ENCODE results near the gene KDR. TPM values are rescaled to one million over a fixed set of nuclear protein-coding genes. Genes with fewer than 3 reads are reported as not detected.

The KDR gene
- total RNA-seq, 1 donor from 2014 or later: 2.7 TPM

GRCh38 chr4:55121246-55121645 is 4.1 kb downstream of the KDR start:
- Mint-ChIP-seq H3K27me3 (ENCODE audit: insufficient read depth, low read depth) (peaks cover 20% of the 10 kb centered on the region), H3K9me3 (no peaks in the 10 kb centered on the region), H3K36me3 (no peaks in the 10 kb centered on the region), H3K27ac (no peak overlapping the region), H3K4me3 (no peak overlapping the region), H3K4me1 (peaks cover 20% of the 10 kb centered on the region)
- Histone ChIP-seq H3F3A (ENCODE audit: low read depth) (no peaks in the 10 kb centered on the region), H3K9me3 (ENCODE audit: low read depth) (no peaks in the 10 kb centered on the region), H3K9ac (no peak overlapping the region), H3K4me2 (no peak overlapping the region), H2AFZ (replicated peaks) (no peak overlapping the region), H3K4me1 (peaks cover 23% of the 10 kb centered on the region), H3K27ac (no peak overlapping the region), H3K4me3 (no peak overlapping the region), H3K79me2 (ENCODE audit: low read depth) (no peaks in the 10 kb centered on the region), H4K20me1 (ENCODE audit: low read depth) (no peaks in the 10 kb centered on the region), H3K27me3 (peaks cover 37% of the 10 kb centered on the region), H3K36me3 (no peaks in the 10 kb centered on the region)
- TF ChIP-seq CTCF (IDR thresholded peaks at IDR 0.05) (no peak), EZH2phosphoT487 (IDR thresholded peaks at IDR 0.05) (no peak), EZH2 (IDR thresholded peaks at IDR 0.05) (no peak)
- no peak for DNase-seq (ENCODE audit: low spot score)

GRCh38 chr4:55118397-55118796 is 7.0 kb downstream of the KDR start:
- Mint-ChIP-seq H3K4me1 (peaks cover 7% of the 10 kb centered on the region), H3K4me3 (no peak overlapping the region), H3K27me3 (ENCODE audit: insufficient read depth, low read depth) (no peaks in the 10 kb centered on the region), H3K36me3 (no peaks in the 10 kb centered on the region), H3K27ac (no peak overlapping the region), H3K9me3 (no peaks in the 10 kb centered on the region)
- H3K9ac ChIP-seq: no peak overlapping the region
- peaks cover 9% of the 10 kb centered on the region for H3K27me3 ChIP-seq
- no peaks in the 10 kb centered on the region for H3K79me2 ChIP-seq (ENCODE audit: low read depth)
- no peak overlapping the region for H2AFZ ChIP-seq (replicated peaks)
- H3K9me3 ChIP-seq (ENCODE audit: low read depth): no peaks in the 10 kb centered on the region
- H3F3A ChIP-seq (ENCODE audit: low read depth): no peaks in the 10 kb centered on the region
- H3K27ac ChIP-seq: no peak overlapping the region
- no peaks in the 10 kb centered on the region for H3K36me3 ChIP-seq
- no peak overlapping the region for H3K4me3 ChIP-seq
- H4K20me1 ChIP-seq (ENCODE audit: low read depth): no peaks in the 10 kb centered on the region
- H3K4me1 ChIP-seq: peaks cover 26% of the 10 kb centered on the region
- DNase-seq (ENCODE audit: low spot score): no peak
- no peak overlapping the region for H3K4me2 ChIP-seq
- no peak for TF ChIP-seq CTCF (IDR thresholded peaks at IDR 0.05)
- no peak for TF ChIP-seq EZH2 (IDR thresholded peaks at IDR 0.05)
- TF ChIP-seq EZH2phosphoT487 (IDR thresholded peaks at IDR 0.05): no peak

- Histone ChIP-seq H3K27ac (no peak overlapping the region), H4K20me1 (ENCODE audit: low read depth) (no peaks in the 10 kb centered on the region), H3F3A (ENCODE audit: low read depth) (no peaks in the 10 kb centered on the region), H3K4me1 (peaks cover 26% of the 10 kb centered on the region), H3K4me3 (no peak overlapping the region), H3K9me3 (ENCODE audit: low read depth) (no peaks in the 10 kb centered on the region), H3K79me2 (ENCODE audit: low read depth) (no peaks in the 10 kb centered on the region), H3K36me3 (no peaks in the 10 kb centered on the region), H3K4me2 (peak overlapping the region; percentile 61), H2AFZ (replicated peaks) (no peak overlapping the region), H3K9ac (no peak overlapping the region), H3K27me3 (peaks cover under 1% of the 10 kb centered on the region)
- Mint-ChIP-seq H3K27me3 (ENCODE audit: insufficient read depth, low read depth) (no peaks in the 10 kb centered on the region), H3K27ac (no peak overlapping the region), H3K36me3 (no peaks in the 10 kb centered on the region), H3K4me1 (peaks cover 7% of the 10 kb centered on the region), H3K4me3 (no peak overlapping the region), H3K9me3 (no peaks in the 10 kb centered on the region)
- no peak for DNase-seq (ENCODE audit: low spot score)
- TF ChIP-seq EZH2phosphoT487 (IDR thresholded peaks at IDR 0.05) (no peak), CTCF (IDR thresholded peaks at IDR 0.05) (no peak), EZH2 (IDR thresholded peaks at IDR 0.05) (no peak)
These were observed 7.9 kb downstream of the KDR start for GRCh38 chr4:55117511-55117910.

Measured in neural progenitor cell (in vitro differentiated cells).